Activated T-cell treated with anti-CD3 and anti-CD28 coated beads for 24 hours (primary cell): Measurements from ENCODE around the gene ATAD1.
"Not testable (repeated sequence)": the region's sequence is repeated elsewhere in the genome, so short reads cannot be mapped to it uniquely, and the experiment has no call there.

Experiments used
- DNase-seq: peaks from one replicate; pipeline ENCODE4 v3.0.0-alpha.2; 2020; ENCODE audit warnings: low read depth

The ATAD1 gene

GRCh38 chr10:87753995-87754866 is 63.8 kb downstream of the ATAD1 start:
- DNase-seq = no peak

- DNase-seq = no peak
These were observed 65.5 kb downstream of the ATAD1 start for GRCh38 chr10:87752566-87752965.

- no peak for DNase-seq
These were observed 66.8 kb downstream of the ATAD1 start for GRCh38 chr10:87751274-87751673.

GRCh38 chr10:87750817-87751216 is 67.2 kb downstream of the ATAD1 start:
- DNase-seq = no peak

- no peak for DNase-seq
These were observed 67.9 kb downstream of the ATAD1 start for GRCh38 chr10:87750001-87750671.

- DNase-seq = not testable (repeated sequence)
These were observed 69.8 kb downstream of the ATAD1 start for GRCh38 chr10:87748244-87748643.

GRCh38 chr10:87746911-87747310 is 71.1 kb downstream of the ATAD1 start:
- DNase-seq = no peak

GRCh38 chr10:87744606-87745005 is 73.4 kb downstream of the ATAD1 start:
- DNase-seq = no peak

- not testable (repeated sequence) for DNase-seq
These were observed 74.9 kb downstream of the ATAD1 start for GRCh38 chr10:87742992-87743610.

GRCh38 chr10:87740254-87740655 is 77.8 kb downstream of the ATAD1 start:
- DNase-seq = no peak

- DNase-seq = no peak
These were observed 78.3 kb downstream of the ATAD1 start for GRCh38 chr10:87739703-87740102.

GRCh38 chr10:87738253-87738652 is 79.8 kb downstream of the ATAD1 start:
- DNase-seq = not testable (repeated sequence)

GRCh38 chr10:87734987-87735827 is 82.8 kb downstream of the ATAD1 start:
- DNase-seq = no peak

- DNase-seq = no peak
These were observed 84.9 kb downstream of the ATAD1 start for GRCh38 chr10:87733081-87733480.

- no peak for DNase-seq
These were observed 88.1 kb downstream of the ATAD1 start for GRCh38 chr10:87729940-87730339.

GRCh38 chr10:87724789-87725188 is 93.2 kb downstream of the ATAD1 start:
- DNase-seq = no peak

GRCh38 chr10:87723500-87723899 is 94.5 kb downstream of the ATAD1 start:
- DNase-seq = no peak

- no peak for DNase-seq
These were observed 95.3 kb downstream of the ATAD1 start for GRCh38 chr10:87722716-87723115.

GRCh38 chr10:87721781-87722180 is 96.2 kb downstream of the ATAD1 start:
- no peak for DNase-seq

- no peak for DNase-seq
These were observed 97.4 kb downstream of the ATAD1 start for GRCh38 chr10:87720665-87721064.

- no peak for DNase-seq
These were observed 101.7 kb downstream of the ATAD1 start for GRCh38 chr10:87716348-87716670.
